ENCODE data around the gene SLC25A10. TPM values are rescaled to one million over a fixed set of nuclear protein-coding genes. Genes with fewer than 3 reads are reported as not detected.

Gene SLC25A10
- total and polyA plus RNA-seq, 2 donors (not counting 3 experiments of a cell fraction or from before 2014, with no cell fraction given) = 16.7 to 17.2 TPM

- Histone ChIP-seq H3K9ac (replicated peaks; ENCODE audit: extremely low read depth, insufficient read depth, low read length) (no peak overlapping the region), H3K36me3 (ENCODE audit: control insufficient read depth in 2 of 2, extremely low read depth in 1 of 2, insufficient read depth in 2 of 2, low read length in 2 of 2) (no peaks in the 10 kb centered on the region), H4K20me1 (replicated peaks; ENCODE audit: control insufficient read depth, extremely low read depth, insufficient read depth, low read length) (no peaks in the 10 kb centered on the region), H3K9me1 (replicated peaks; ENCODE audit: control insufficient read depth, extremely low read depth, insufficient read depth, low read length) (no peaks in the 10 kb centered on the region), H3K27ac (ENCODE audit: insufficient read depth, low read depth, low read length) (no peak overlapping the region), H3K27me3 (ENCODE audit: control insufficient read depth in 2 of 2, insufficient read depth in 2 of 2, low read length in 2 of 2) (no peaks in the 10 kb centered on the region), H2AFZ (ENCODE audit: low read depth, low read length) (no peak overlapping the region), H3K9me3 (replicated peaks; ENCODE audit: control insufficient read depth, insufficient read depth, low read length) (no peaks in the 10 kb centered on the region), H3K4me3 (replicated peaks in 1 of 3; ENCODE audit: insufficient read depth in 1 of 3, low read depth in 1 of 3, low read length in 3 of 3) (no peak overlapping the region), H3K79me2 (ENCODE audit: control insufficient read depth, insufficient read depth, low read length) (no peaks in the 10 kb centered on the region), H3K4me2 (ENCODE audit: insufficient read depth, low read length) (no peak overlapping the region), H3K4me1 (ENCODE audit: control insufficient read depth, extremely low read depth, insufficient read depth, low read length) (peaks cover 4% of the 10 kb centered on the region)
- TF ChIP-seq MYC (IDR thresholded peaks at IDR 0.05; ENCODE audit: low read depth, low read length) = no peak
- no peak for TF ChIP-seq FOS (IDR thresholded peaks at IDR 0.05; ENCODE audit: borderline replicate concordance, insufficient read depth, low read length)
- TF ChIP-seq MAX (IDR thresholded peaks at IDR 0.05; ENCODE audit: insufficient read depth, insufficient read length) = no peak
- TF ChIP-seq, protein P1, sequence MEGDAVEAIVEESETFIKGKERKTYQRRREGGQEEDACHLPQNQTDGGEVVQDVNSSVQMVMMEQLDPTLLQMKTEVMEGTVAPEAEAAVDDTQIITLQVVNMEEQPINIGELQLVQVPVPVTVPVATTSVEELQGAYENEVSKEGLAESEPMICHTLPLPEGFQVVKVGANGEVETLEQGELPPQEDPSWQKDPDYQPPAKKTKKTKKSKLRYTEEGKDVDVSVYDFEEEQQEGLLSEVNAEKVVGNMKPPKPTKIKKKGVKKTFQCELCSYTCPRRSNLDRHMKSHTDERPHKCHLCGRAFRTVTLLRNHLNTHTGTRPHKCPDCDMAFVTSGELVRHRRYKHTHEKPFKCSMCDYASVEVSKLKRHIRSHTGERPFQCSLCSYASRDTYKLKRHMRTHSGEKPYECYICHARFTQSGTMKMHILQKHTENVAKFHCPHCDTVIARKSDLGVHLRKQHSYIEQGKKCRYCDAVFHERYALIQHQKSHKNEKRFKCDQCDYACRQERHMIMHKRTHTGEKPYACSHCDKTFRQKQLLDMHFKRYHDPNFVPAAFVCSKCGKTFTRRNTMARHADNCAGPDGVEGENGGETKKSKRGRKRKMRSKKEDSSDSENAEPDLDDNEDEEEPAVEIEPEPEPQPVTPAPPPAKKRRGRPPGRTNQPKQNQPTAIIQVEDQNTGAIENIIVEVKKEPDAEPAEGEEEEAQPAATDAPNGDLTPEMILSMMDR (IDR thresholded peaks at IDR 0.05; ENCODE audit: extremely low read depth in 1 of 2, insufficient read depth in 1 of 2, low read depth in 1 of 2, low read length in 2 of 2) = no peak
- TF ChIP-seq POLR2A (IDR thresholded peaks at IDR 0.05; ENCODE audit: low read depth, low read length) = no peak
- TF ChIP-seq POLR2AphosphoS5 (IDR thresholded peaks at IDR 0.05; ENCODE audit: insufficient read depth, low read depth, low read length) = no peak
- no peak for TF ChIP-seq JUN (IDR thresholded peaks at IDR 0.05; ENCODE audit: borderline replicate concordance, insufficient read depth, insufficient read length, low read depth)
- no peak for TF ChIP-seq GATA2 (IDR thresholded peaks at IDR 0.05; ENCODE audit: insufficient read depth, insufficient read length, low read depth, low read length)
- TF ChIP-seq EZH2 (IDR thresholded peaks at IDR 0.05; ENCODE audit: borderline replicate concordance, low read depth, low read length, severe bottlenecking) = no peak
- ChIA-PET CTCF (no interaction called here), POLR2A (no interaction called here)
- dilution Hi-C loops (cut with MboI; ENCODE audit: extremely low pct_ligation_motif_present, low sequenced_read_pairs) = no loop called here
- FAIRE-seq (no peak), DNase-seq (ENCODE audit: low read depth, low spot score) (no peak)
- no TSS peak for BruUV-seq (replicated peaks)
- intact Hi-C loops (cut with micrococcal nuclease) = no loop called here
Measured at GRCh38 chr17:81741594-81742452, 29.7 kb downstream of the SLC25A10 start.

Small RNAs within 50 kb of the gene (microRNA-seq; reads per million reads assigned to microRNA genes)
- not detected for gene MIR6786 (ENCODE audit: borderline number of aligned reads, borderline replicate concordance)

Small RNAs within 50 kb of the gene (small RNA-seq; reads per million reads assigned to genes)
- not detected for gene MIR6786 (ENCODE audit: insufficient read depth, insufficient read length, low read depth, low replicate concordance)

Other genes starting within 250 kb of the SLC25A10 start
- gene ACTG1, start 199.5 kb upstream of the SLC25A10 start, total RNA-seq = 6,127 and 6,180 TPM in 2 replicates
- 7,850 and 10,663 TPM in 2 replicates for gene ACTG1, start 199.5 kb upstream of the SLC25A10 start, polyA plus RNA-seq
- 0.58 and 0.71 TPM in 2 replicates for gene FSCN2, start 183.9 kb upstream of the SLC25A10 start, total RNA-seq
- 0.32 and 0.46 TPM in 2 replicates for gene FSCN2, start 183.9 kb upstream of the SLC25A10 start, polyA plus RNA-seq
- gene FAAP100, start 159.9 kb upstream of the SLC25A10 start, total RNA-seq = 50.2 and 54.3 TPM in 2 replicates
- 35.4 and 40.4 TPM in 2 replicates for gene FAAP100, start 159.9 kb upstream of the SLC25A10 start, polyA plus RNA-seq
- gene NPLOC4, start 75.2 kb upstream of the SLC25A10 start, total RNA-seq = 150 and 160 TPM in 2 replicates
- 175 and 181 TPM in 2 replicates for gene NPLOC4, start 75.2 kb upstream of the SLC25A10 start, polyA plus RNA-seq
- 0.44 and 0.91 TPM in 2 replicates for gene TSPAN10, start 75.1 kb upstream of the SLC25A10 start, total RNA-seq
- 1.1 TPM in 2 replicates for gene TSPAN10, start 75.1 kb upstream of the SLC25A10 start, polyA plus RNA-seq
- 1.4 and 1.8 TPM in 2 replicates for gene PDE6G, start 55.7 kb upstream of the SLC25A10 start, total RNA-seq
- gene PDE6G, start 55.7 kb upstream of the SLC25A10 start, polyA plus RNA-seq = 3.7 and 5.1 TPM in 2 replicates
- gene OXLD1, start 45.7 kb upstream of the SLC25A10 start, total RNA-seq = 18.5 and 20.1 TPM in 2 replicates
- 35.2 and 47.6 TPM in 2 replicates for gene OXLD1, start 45.7 kb upstream of the SLC25A10 start, polyA plus RNA-seq
- 32.2 and 32.7 TPM in 2 replicates for gene CCDC137, start 45.5 kb upstream of the SLC25A10 start, total RNA-seq
- gene CCDC137, start 45.5 kb upstream of the SLC25A10 start, polyA plus RNA-seq = 12.9 and 18.1 TPM in 2 replicates
- gene ARL16, start 28.5 kb upstream of the SLC25A10 start, total RNA-seq = 40.5 and 41.4 TPM in 2 replicates
- 55.5 and 71.7 TPM in 2 replicates for gene ARL16, start 28.5 kb upstream of the SLC25A10 start, polyA plus RNA-seq
- gene HGS, start 28.3 kb upstream of the SLC25A10 start, total RNA-seq = 150 and 166 TPM in 2 replicates
- gene HGS, start 28.3 kb upstream of the SLC25A10 start, polyA plus RNA-seq = 191 and 229 TPM in 2 replicates
- gene MRPL12, start 8.9 kb upstream of the SLC25A10 start, total RNA-seq = 89.2 and 91.9 TPM in 2 replicates
- 99.9 and 126 TPM in 2 replicates for gene MRPL12, start 8.9 kb upstream of the SLC25A10 start, polyA plus RNA-seq
- not detected in 2 replicates for gene GCGR, start 91.9 kb downstream of the SLC25A10 start, total RNA-seq
- gene GCGR, start 91.9 kb downstream of the SLC25A10 start, polyA plus RNA-seq = not detected in 2 replicates
- 121 and 129 TPM in 2 replicates for gene MCRIP1, start 121.0 kb downstream of the SLC25A10 start, total RNA-seq
- 205 and 281 TPM in 2 replicates for gene MCRIP1, start 121.0 kb downstream of the SLC25A10 start, polyA plus RNA-seq
- not detected in 2 replicates for gene PPP1R27, start 122.8 kb downstream of the SLC25A10 start, total RNA-seq
- not detected in 2 replicates for gene PPP1R27, start 122.8 kb downstream of the SLC25A10 start, polyA plus RNA-seq
- 872 and 988 TPM in 2 replicates for gene P4HB, start 148.3 kb downstream of the SLC25A10 start, total RNA-seq
- gene P4HB, start 148.3 kb downstream of the SLC25A10 start, polyA plus RNA-seq = 156 and 201 TPM in 2 replicates
- 617 and 645 TPM in 2 replicates for gene ARHGDIA, start 159.1 kb downstream of the SLC25A10 start, total RNA-seq
- gene ARHGDIA, start 159.1 kb downstream of the SLC25A10 start, polyA plus RNA-seq = 358 and 487 TPM in 2 replicates
- gene ALYREF, start 179.3 kb downstream of the SLC25A10 start, total RNA-seq = 175 and 183 TPM in 2 replicates
- 92.0 and 101 TPM in 2 replicates for gene ALYREF, start 179.3 kb downstream of the SLC25A10 start, polyA plus RNA-seq
- gene ANAPC11, start 179.4 kb downstream of the SLC25A10 start, total RNA-seq = 126 and 128 TPM in 2 replicates
- 801 and 844 TPM in 2 replicates for gene ANAPC11, start 179.4 kb downstream of the SLC25A10 start, polyA plus RNA-seq
- gene NPB, start 190.0 kb downstream of the SLC25A10 start, total RNA-seq = 0.42 TPM in 1 of 2 replicates, not detected in the other
- gene NPB, start 190.0 kb downstream of the SLC25A10 start, polyA plus RNA-seq = 0.33 and 0.81 TPM in 2 replicates
- gene PCYT2, start 199.1 kb downstream of the SLC25A10 start, total RNA-seq = 52.3 and 57.1 TPM in 2 replicates
- 52.0 and 54.6 TPM in 2 replicates for gene PCYT2, start 199.1 kb downstream of the SLC25A10 start, polyA plus RNA-seq
- gene SIRT7, start 205.9 kb downstream of the SLC25A10 start, total RNA-seq = 24.3 and 28.8 TPM in 2 replicates
- gene SIRT7, start 205.9 kb downstream of the SLC25A10 start, polyA plus RNA-seq = 9.5 and 11.6 TPM in 2 replicates
- 30.5 and 35.0 TPM in 2 replicates for gene MAFG, start 215.5 kb downstream of the SLC25A10 start, total RNA-seq
- gene MAFG, start 215.5 kb downstream of the SLC25A10 start, polyA plus RNA-seq = 27.6 and 28.0 TPM in 2 replicates
- 77.7 and 85.3 TPM in 2 replicates for gene PYCR1, start 225.0 kb downstream of the SLC25A10 start, total RNA-seq
- 94.8 and 124 TPM in 2 replicates for gene PYCR1, start 225.0 kb downstream of the SLC25A10 start, polyA plus RNA-seq
- not detected in 2 replicates for gene MYADML2, start 234.9 kb downstream of the SLC25A10 start, total RNA-seq
- gene MYADML2, start 234.9 kb downstream of the SLC25A10 start, polyA plus RNA-seq = not detected in 2 replicates
- not detected in 2 replicates for gene NOTUM, start 248.9 kb downstream of the SLC25A10 start, total RNA-seq
- gene NOTUM, start 248.9 kb downstream of the SLC25A10 start, polyA plus RNA-seq = not detected in 2 replicates